Fibroblast of lung (primary cell): ENCODE measurements around the gene SLC25A28. TPM values are rescaled to one million over a fixed set of nuclear protein-coding genes. Genes with fewer than 3 reads are reported as not detected.

Experiments
- DNase-seq, 2 donors: peaks; one replicate each; pipeline versions ENCODE4 v3.0.0 to v3.0.0-alpha.2; 2010; ENCODE audit warnings: low read depth in 2 of 2
- H2AFZ ChIP-seq: 2 replicates; pipeline ENCODE4 v1.5.1; 2012; ENCODE audit warnings: low read length, control low read depth, inconsistent platforms
- H3K27ac ChIP-seq: 2 replicates; pipeline ENCODE4 v1.5.1; 2011; ENCODE audit warnings: low read length, control low read depth; ENCODE audit not compliant: insufficient read depth
- H3K27me3 ChIP-seq: 2 replicates; pipeline ENCODE4 v1.5.1; 2011; ENCODE audit warnings: mild to moderate bottlenecking, low read length; ENCODE audit not compliant: control insufficient read depth, insufficient read depth
- H3K36me3 ChIP-seq: 2 replicates; pipeline ENCODE4 v1.5.1; 2011; ENCODE audit warnings: low read length; ENCODE audit not compliant: control insufficient read depth, insufficient read depth
- H3K4me1 ChIP-seq: 2 replicates; pipeline ENCODE4 v1.5.1; 2011; ENCODE audit warnings: low read length; ENCODE audit not compliant: control insufficient read depth, insufficient read depth; ENCODE audit errors: extremely low read depth
- H3K4me2 ChIP-seq: 2 replicates; pipeline ENCODE4 v1.5.1; 2011; ENCODE audit warnings: low read length, control low read depth; ENCODE audit not compliant: insufficient read depth; ENCODE audit errors: extremely low read depth
- H3K4me3 ChIP-seq, 4 experiments: fragments of 200-600 bp in 1 of 4; sonication (generic) in 1 of 4; replicated peaks in 1 of 4; 2 replicates each; pipeline ENCODE4 v1.5.1; 2011 to 2016; ENCODE audit warnings: low read length in 4 of 4, low read depth in 3 of 4, mild to moderate bottlenecking in 3 of 4, control low read depth in 2 of 4, inconsistent platforms in 1 of 4, mixed read lengths in 1 of 4; ENCODE audit not compliant: insufficient read depth in 1 of 4; ENCODE audit errors: control extremely low read depth in 1 of 4
- H3K79me2 ChIP-seq: 2 replicates; pipeline ENCODE4 v1.5.1; 2012; ENCODE audit warnings: mild to moderate bottlenecking, low read length, inconsistent platforms; ENCODE audit not compliant: control insufficient read depth, insufficient read depth
- H3K9ac ChIP-seq: 2 replicates; pipeline ENCODE4 v1.5.1; 2011; ENCODE audit warnings: mild to moderate bottlenecking, low read length, control low read depth; ENCODE audit not compliant: insufficient read depth
- H3K9me3 ChIP-seq: 2 replicates; pipeline ENCODE4 v1.5.1; 2012; ENCODE audit warnings: low read depth, low read length; ENCODE audit not compliant: control insufficient read depth, insufficient read depth
- H4K20me1 ChIP-seq: 2 replicates; pipeline ENCODE4 v1.5.1; 2011; ENCODE audit warnings: low read length; ENCODE audit not compliant: control insufficient read depth, insufficient read depth; ENCODE audit errors: extremely low read depth
- CTCF ChIP-seq, 2 donors: IDR thresholded peaks in 1 of 2; conservative IDR thresholded peaks in 1 of 2; 1 replicate in 1 of 2; 2 replicates in 1 of 2; pipeline ENCODE4 v1.5.1; 2011 to 2012; ENCODE audit warnings: low read length in 2 of 2, control low read depth in 1 of 2, inconsistent platforms in 1 of 2, low read depth in 1 of 2, mild to moderate bottlenecking in 1 of 2
- EZH2 ChIP-seq: IDR thresholded peaks from 2 replicates; pipeline ENCODE4 v1.5.1; 2012; ENCODE audit warnings: low read length, control low read depth, mild to moderate bottlenecking; ENCODE audit errors: missing control alignments
- polyA plus RNA-seq, 2 donors: library from polyadenylated mRNA; depleted of rRNA in 1 of 2; stranded (reverse) in 1 of 2; unstranded in 1 of 2; fragments of >200 nt; gene quantifications; 2 replicates each; pipeline ENCODE4 v1.2.1, GENCODE V29; 2011 to 2012; ENCODE audit warnings: missing spikeins in 1 of 2
- total RNA-seq: library from RNA; depleted of rRNA; stranded (reverse); fragments of >200 nt; gene quantifications from 2 replicates; pipeline ENCODE4 v1.2.1, GENCODE V29; 2014

Gene SLC25A28
- total and polyA plus RNA-seq, 2 donors (not counting 1 experiment from before 2014, with no cell fraction given), result 19.8 to 30.7 TPM

GRCh38 chr10:99590799-99591198 is 29.4 kb downstream of the SLC25A28 start:
- H3K4me3 ChIP-seq, result no peak overlapping the region
- no peak for TF ChIP-seq EZH2
- TF ChIP-seq CTCF (conservative IDR thresholded peaks at IDR 0.05 in 1 of 2, IDR thresholded peaks at IDR 0.05 in 1 of 2; ENCODE audit: low read depth in 1 of 2, low read length in 2 of 2), result no peak
- no peaks in the 10 kb centered on the region for H3K4me1 ChIP-seq
- H3K27ac ChIP-seq, result no peak overlapping the region
- no peaks in the 10 kb centered on the region for H4K20me1 ChIP-seq
- DNase-seq, result no peak
- no peaks in the 10 kb centered on the region for H3K79me2 ChIP-seq
- H3K9ac ChIP-seq, result no peak overlapping the region
- peaks cover 8% of the 10 kb centered on the region for H3K27me3 ChIP-seq
- no peaks in the 10 kb centered on the region for H3K9me3 ChIP-seq
- H3K4me2 ChIP-seq, result no peak overlapping the region
- H2AFZ ChIP-seq, result no peak overlapping the region
- H3K36me3 ChIP-seq, result no peaks in the 10 kb centered on the region

- DNase-seq, result no peak
- Histone ChIP-seq H3K79me2 (no peaks in the 10 kb centered on the region), H3K36me3 (no peaks in the 10 kb centered on the region), H2AFZ (no peak overlapping the region), H3K9ac (no peak overlapping the region), H4K20me1 (no peaks in the 10 kb centered on the region), H3K4me2 (no peak overlapping the region), H3K9me3 (no peaks in the 10 kb centered on the region), H3K27me3 (peaks cover 31% of the 10 kb centered on the region), H3K4me1 (no peaks in the 10 kb centered on the region), H3K4me3 (no peak overlapping the region), H3K27ac (no peak overlapping the region)
- TF ChIP-seq CTCF (conservative IDR thresholded peaks at IDR 0.05 in 1 of 2, IDR thresholded peaks at IDR 0.05 in 1 of 2; ENCODE audit: low read depth in 1 of 2, low read length in 2 of 2) (no peak), EZH2 (no peak)
Observed at GRCh38 chr10:99583687-99584086, 36.6 kb downstream of the SLC25A28 start.

- H4K20me1 ChIP-seq, result no peaks in the 10 kb centered on the region
- no peak for TF ChIP-seq CTCF (conservative IDR thresholded peaks at IDR 0.05 in 1 of 2, IDR thresholded peaks at IDR 0.05 in 1 of 2; ENCODE audit: low read depth in 1 of 2, low read length in 2 of 2)
- TF ChIP-seq EZH2, result no peak
Observed at GRCh38 chr10:99582255-99582770, 37.9 kb downstream of the SLC25A28 start.

More at GRCh38 chr10:99582255-99582770, 37.9 kb downstream of the SLC25A28 start:
- Histone ChIP-seq H3K4me3 (no peak overlapping the region), H3K36me3 (no peaks in the 10 kb centered on the region), H3K9me3 (no peaks in the 10 kb centered on the region), H3K27ac (no peak overlapping the region), H3K4me2 (no peak overlapping the region), H3K9ac (no peak overlapping the region), H3K27me3 (peaks cover 27% of the 10 kb centered on the region), H3K79me2 (no peaks in the 10 kb centered on the region), H3K4me1 (no peaks in the 10 kb centered on the region), H2AFZ (no peak overlapping the region)
- no peak for DNase-seq
